GM12872 (cell line): Measurements from ENCODE around the gene TBC1D9.

Experiments
- CTCF ChIP-seq: IDR thresholded peaks from 3 replicates; pipeline ENCODE4 v1.5.1; 2011; ENCODE audit warnings: low read depth, mild to moderate bottlenecking, low read length, moderate library complexity; ENCODE audit not compliant: insufficient read depth

TBC1D9 gene

GRCh38 chr4:140756319-140757231, at the start of gene TBC1D9:
Gene TBC1D9 (minus strand): TSS chr4:140756385. CDS start chr4:140756045, 340 bp downstream.
- peak; percentile 3; the same call in 1 of the 3 replicates for TF ChIP-seq CTCF

GRCh38 chr4:140805293-140805692, 49.1 kb upstream of the TBC1D9 start:
- TF ChIP-seq CTCF, result no peak

GRCh38 chr4:140802591-140802990, 46.4 kb upstream of the TBC1D9 start:
- TF ChIP-seq CTCF, result no peak

- TF ChIP-seq CTCF, result no peak
Measured at GRCh38 chr4:140800666-140801065, 44.5 kb upstream of the TBC1D9 start.

GRCh38 chr4:140799686-140800225, 43.6 kb upstream of the TBC1D9 start:
- TF ChIP-seq CTCF, result no peak

GRCh38 chr4:140793291-140793690, 37.1 kb upstream of the TBC1D9 start:
- TF ChIP-seq CTCF, result no peak

- TF ChIP-seq CTCF, result no peak
Measured at GRCh38 chr4:140790765-140791164, 34.6 kb upstream of the TBC1D9 start.
